HepG2 (cell line): ENCODE data around the gene TOLLIP.

ENCODE experiments used
- CHD2 ChIP-seq: IDR thresholded peaks from 2 replicates; pipeline ENCODE4 v1.6.1; 2011; ENCODE audit warnings: low read depth, low read length, improper control_type of control experiment
- HIVEP1 ChIP-seq: sonication (generic); formaldehyde crosslinking; IDR thresholded peaks from 2 replicates; pipeline ENCODE4 v1.4.0; 2020; ENCODE audit warnings: mild to moderate bottlenecking, missing genetic modification reagents
- POLR2AphosphoS2 ChIP-seq: IDR thresholded peaks from 2 replicates; pipeline ENCODE4 v1.6.1; 2011; ENCODE audit warnings: low read depth, low read length, improper control_type of control experiment
- REPIN1 ChIP-seq: sonication (generic); formaldehyde crosslinking; IDR thresholded peaks from 2 replicates; pipeline ENCODE4 v1.8.0; 2022; ENCODE audit warnings: missing genetic modification reagents, low read depth, mild to moderate bottlenecking, borderline replicate concordance
- SSRP1 ChIP-seq: IDR thresholded peaks from 2 replicates; pipeline ENCODE4 v1.6.1; 2016; ENCODE audit warnings: control low read depth
- ZFP36 ChIP-seq: fragments of 150-350 bp; IDR thresholded peaks from 2 replicates; pipeline ENCODE4 v1.6.1; 2018; ENCODE audit warnings: borderline replicate concordance, low read length, low read depth; ENCODE audit not compliant: partially characterized antibody
- ZSCAN20 ChIP-seq: sonication (generic); formaldehyde crosslinking; IDR thresholded peaks from 2 replicates; pipeline ENCODE4 v1.4.0; 2020; ENCODE audit warnings: missing genetic modification reagents, mild to moderate bottlenecking, borderline replicate concordance

DNA sequence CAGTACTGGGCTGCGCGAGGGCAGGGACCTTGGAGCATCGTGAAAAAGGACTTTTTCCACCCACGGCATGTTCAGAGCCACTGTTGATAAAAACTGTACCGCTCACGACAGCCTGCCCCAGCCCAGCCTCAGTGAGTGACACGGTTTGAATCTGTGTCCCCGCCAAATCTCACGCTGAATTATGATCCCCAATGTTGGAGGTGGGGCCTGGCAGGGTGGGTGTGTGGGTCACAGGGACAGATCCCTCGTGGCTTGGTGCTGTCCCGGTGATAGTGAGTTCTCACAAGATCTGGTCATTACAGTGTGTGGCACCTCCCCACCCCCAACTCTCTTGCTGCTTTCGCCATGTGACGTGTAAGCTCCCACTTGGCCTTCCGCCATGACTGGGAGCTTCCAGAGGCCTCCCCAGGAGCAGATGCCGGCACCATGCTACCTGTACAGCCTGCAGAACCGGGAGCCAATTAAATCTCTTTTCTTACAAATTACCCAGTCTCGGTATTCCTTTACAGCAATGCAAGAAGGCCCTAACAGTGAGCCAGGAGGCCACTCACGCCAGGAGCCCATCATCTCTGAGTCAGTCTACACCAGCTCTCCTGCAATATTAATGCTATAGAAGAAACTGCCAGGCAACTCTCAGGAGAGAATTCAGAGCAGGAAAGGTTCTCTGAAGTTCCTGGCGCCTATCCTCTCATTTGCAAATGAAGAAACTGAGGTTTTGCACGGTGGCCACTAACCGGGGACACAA, 1.3 kb downstream of the TOLLIP start:
- no peak for TF ChIP-seq HIVEP1
- no peak for TF ChIP-seq POLR2AphosphoS2
- TF ChIP-seq SSRP1 (CRISPR knock-in tag): no peak
- TF ChIP-seq CHD2: no peak
- TF ChIP-seq ZFP36: no peak
- TF ChIP-seq REPIN1 (CRISPR knock-in tag): no peak
- no peak for TF ChIP-seq ZSCAN20 (CRISPR knock-in tag)
